ENCODE measurements around the gene RRAS. TPM values are rescaled to one million over a fixed set of nuclear protein-coding genes. Genes with fewer than 3 reads are reported as not detected.

The RRAS gene
- total and polyA plus RNA-seq, 4 donors: 4.1 to 18.5 (median 11.1) TPM

DNA sequence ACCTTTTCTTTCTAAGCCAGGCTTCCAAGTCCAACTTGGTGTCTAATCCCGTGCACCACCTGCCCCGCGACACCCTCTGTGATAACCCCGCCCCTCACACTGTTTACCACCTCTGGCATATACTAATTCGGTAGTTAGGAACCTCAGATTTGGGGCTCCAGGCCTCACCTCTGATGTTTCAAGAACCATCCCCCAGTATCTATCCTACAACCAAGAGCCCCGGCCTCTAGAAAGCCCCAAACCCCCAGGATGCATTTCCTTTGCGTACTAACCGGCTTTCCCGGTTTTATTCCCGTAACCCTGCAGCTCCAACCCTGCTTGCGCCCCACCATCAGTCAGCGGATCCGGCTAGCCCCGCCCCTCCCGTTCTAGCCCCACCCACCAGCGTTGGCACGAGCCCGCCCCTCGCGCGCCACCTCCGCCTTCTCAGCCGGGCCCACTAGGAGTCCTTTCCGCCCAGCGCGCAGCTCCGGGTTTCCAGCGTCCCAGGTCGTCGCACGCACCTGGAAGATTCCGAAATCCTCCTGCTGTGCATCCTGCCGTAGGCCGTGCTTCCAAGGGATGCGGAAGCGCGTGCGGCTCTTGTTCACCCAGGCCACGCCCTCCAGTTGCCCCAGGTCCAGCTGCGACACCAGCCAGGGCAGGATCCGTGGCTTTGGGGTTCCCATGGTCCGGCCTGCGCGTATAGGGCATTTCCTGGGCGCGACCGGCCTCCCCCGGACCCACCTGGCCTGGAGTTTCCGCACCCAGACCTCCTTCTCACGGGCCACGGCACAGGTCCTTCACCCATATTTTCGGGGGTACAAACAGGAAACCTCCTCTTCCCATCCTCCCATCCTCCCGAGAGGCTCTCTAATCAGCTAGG lies 24.5 kb upstream of the RRAS start:
- Histone ChIP-seq H3K27ac (ENCODE audit: low read depth in 1 of 2, low read length in 2 of 2) (peak overlapping the region; percentile 88 to 91), H3K9me3 (ENCODE audit: control insufficient read depth in 4 of 4, low read length in 3 of 4) (no peaks in the 10 kb centered on the region), H3K36me3 (ENCODE audit: control insufficient read depth in 4 of 4, insufficient read depth in 3 of 4, low read depth in 1 of 4, low read length in 3 of 4) (peaks cover 8 to 27% (median 8%) of the 10 kb centered on the region in 4 donors), H3K4me3 (ENCODE audit: low read depth in 1 of 3, low read length in 3 of 3) (peak overlapping the region; percentile 66 to 91 (median 91)), H3K9ac (ENCODE audit: low read depth in 1 of 2, low read length in 2 of 2) (peak overlapping the region; percentile 84 to 86), H3K4me1 (ENCODE audit: control insufficient read depth in 4 of 4, insufficient read depth in 4 of 4, low read length in 3 of 4) (peaks cover 7 to 35% (median 27%) of the 10 kb centered on the region in 4 donors), H3K27me3 (ENCODE audit: control insufficient read depth in 4 of 4, insufficient read depth in 4 of 4, low read length in 3 of 4) (no peaks in the 10 kb centered on the region)
- peak; percentile 98 for DNase-seq (ENCODE audit: low spot score)
- WGBS: under 1% methylated on average over 53 of the region's 53 CpGs
- TF ChIP-seq NR2F2 (IDR thresholded peaks at IDR 0.05) (no peak), YY1 (IDR thresholded peaks at IDR 0.05) (peak; percentile 53), HNF4A (conservative IDR thresholded peaks at IDR 0.05) (no peak), GABPA (IDR thresholded peaks at IDR 0.05 in 1 of 2, conservative IDR thresholded peaks at IDR 0.05 in 1 of 2) (peak in 1 of 2 donors; percentile 48), SP1 (IDR thresholded peaks at IDR 0.05) (peak; percentile 34)
- TF ChIP-seq, protein P1, sequence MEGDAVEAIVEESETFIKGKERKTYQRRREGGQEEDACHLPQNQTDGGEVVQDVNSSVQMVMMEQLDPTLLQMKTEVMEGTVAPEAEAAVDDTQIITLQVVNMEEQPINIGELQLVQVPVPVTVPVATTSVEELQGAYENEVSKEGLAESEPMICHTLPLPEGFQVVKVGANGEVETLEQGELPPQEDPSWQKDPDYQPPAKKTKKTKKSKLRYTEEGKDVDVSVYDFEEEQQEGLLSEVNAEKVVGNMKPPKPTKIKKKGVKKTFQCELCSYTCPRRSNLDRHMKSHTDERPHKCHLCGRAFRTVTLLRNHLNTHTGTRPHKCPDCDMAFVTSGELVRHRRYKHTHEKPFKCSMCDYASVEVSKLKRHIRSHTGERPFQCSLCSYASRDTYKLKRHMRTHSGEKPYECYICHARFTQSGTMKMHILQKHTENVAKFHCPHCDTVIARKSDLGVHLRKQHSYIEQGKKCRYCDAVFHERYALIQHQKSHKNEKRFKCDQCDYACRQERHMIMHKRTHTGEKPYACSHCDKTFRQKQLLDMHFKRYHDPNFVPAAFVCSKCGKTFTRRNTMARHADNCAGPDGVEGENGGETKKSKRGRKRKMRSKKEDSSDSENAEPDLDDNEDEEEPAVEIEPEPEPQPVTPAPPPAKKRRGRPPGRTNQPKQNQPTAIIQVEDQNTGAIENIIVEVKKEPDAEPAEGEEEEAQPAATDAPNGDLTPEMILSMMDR (IDR thresholded peaks at IDR 0.05; ENCODE audit: low read depth, low read length, missing input control): peak; percentile 29

DNA sequence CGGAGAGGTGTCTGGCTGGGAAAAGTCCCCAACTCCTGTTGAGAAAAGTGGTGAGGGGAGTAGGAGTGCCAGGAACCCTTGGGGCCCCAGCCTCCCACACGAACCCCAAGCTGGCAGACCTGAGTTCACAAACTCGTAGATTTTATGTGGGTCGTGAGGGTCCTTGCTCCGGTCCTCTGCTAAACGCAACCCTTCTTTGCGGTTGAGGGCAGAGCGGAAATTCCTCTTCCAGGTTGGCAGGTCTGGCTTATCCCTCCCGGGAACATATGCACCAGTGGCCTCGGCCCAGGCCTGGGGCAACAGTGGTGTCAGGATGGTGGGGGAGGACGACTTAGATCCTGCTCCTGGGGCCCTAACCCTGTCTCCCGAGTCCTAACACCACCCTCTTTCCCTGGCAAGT lies 23.3 kb upstream of the RRAS start:
- Histone ChIP-seq H3K36me3 (ENCODE audit: control insufficient read depth in 4 of 4, insufficient read depth in 3 of 4, low read depth in 1 of 4, low read length in 3 of 4) (peaks cover 10 to 37% (median 17%) of the 10 kb centered on the region in 4 donors), H3K4me3 (ENCODE audit: low read depth in 1 of 3, low read length in 3 of 3) (no peak overlapping the region), H3K27ac (ENCODE audit: low read depth in 1 of 2, low read length in 2 of 2) (no peak overlapping the region), H3K9ac (ENCODE audit: low read depth in 1 of 2, low read length in 2 of 2) (no peak overlapping the region), H3K4me1 (ENCODE audit: control insufficient read depth in 4 of 4, insufficient read depth in 4 of 4, low read length in 3 of 4) (peaks cover 7 to 35% (median 27%) of the 10 kb centered on the region in 4 donors), H3K27me3 (ENCODE audit: control insufficient read depth in 4 of 4, insufficient read depth in 4 of 4, low read length in 3 of 4) (no peaks in the 10 kb centered on the region), H3K9me3 (ENCODE audit: control insufficient read depth in 4 of 4, low read length in 3 of 4) (no peaks in the 10 kb centered on the region)
- WGBS: 94% methylated on average over 12 of the region's 12 CpGs
- DNase-seq (ENCODE audit: low spot score): no peak
- TF ChIP-seq, protein P2, sequence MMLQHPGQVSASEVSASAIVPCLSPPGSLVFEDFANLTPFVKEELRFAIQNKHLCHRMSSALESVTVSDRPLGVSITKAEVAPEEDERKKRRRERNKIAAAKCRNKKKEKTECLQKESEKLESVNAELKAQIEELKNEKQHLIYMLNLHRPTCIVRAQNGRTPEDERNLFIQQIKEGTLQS (IDR thresholded peaks at IDR 0.05): no peak
- TF ChIP-seq, protein P3, sequence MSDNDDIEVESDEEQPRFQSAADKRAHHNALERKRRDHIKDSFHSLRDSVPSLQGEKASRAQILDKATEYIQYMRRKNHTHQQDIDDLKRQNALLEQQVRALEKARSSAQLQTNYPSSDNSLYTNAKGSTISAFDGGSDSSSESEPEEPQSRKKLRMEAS (IDR thresholded peaks at IDR 0.05): no peak
- TF ChIP-seq SP1 (IDR thresholded peaks at IDR 0.05) (no peak), EGR1 (IDR thresholded peaks at IDR 0.05; ENCODE audit: low read depth in 2 of 2) (no peak), TAF1 (conservative IDR thresholded peaks at IDR 0.05) (no peak), FOXA2 (IDR thresholded peaks at IDR 0.05) (no peak), NR2F2 (IDR thresholded peaks at IDR 0.05) (no peak), RAD21 (IDR thresholded peaks at IDR 0.05) (no peak), FOXA1 (IDR thresholded peaks at IDR 0.05) (no peak), JUND (IDR thresholded peaks at IDR 0.05) (no peak), RXRA (IDR thresholded peaks at IDR 0.05) (no peak), GABPA (IDR thresholded peaks at IDR 0.05 in 1 of 2, conservative IDR thresholded peaks at IDR 0.05 in 1 of 2) (no peak), HNF4A (conservative IDR thresholded peaks at IDR 0.05) (no peak)
- TF ChIP-seq, protein P4, sequence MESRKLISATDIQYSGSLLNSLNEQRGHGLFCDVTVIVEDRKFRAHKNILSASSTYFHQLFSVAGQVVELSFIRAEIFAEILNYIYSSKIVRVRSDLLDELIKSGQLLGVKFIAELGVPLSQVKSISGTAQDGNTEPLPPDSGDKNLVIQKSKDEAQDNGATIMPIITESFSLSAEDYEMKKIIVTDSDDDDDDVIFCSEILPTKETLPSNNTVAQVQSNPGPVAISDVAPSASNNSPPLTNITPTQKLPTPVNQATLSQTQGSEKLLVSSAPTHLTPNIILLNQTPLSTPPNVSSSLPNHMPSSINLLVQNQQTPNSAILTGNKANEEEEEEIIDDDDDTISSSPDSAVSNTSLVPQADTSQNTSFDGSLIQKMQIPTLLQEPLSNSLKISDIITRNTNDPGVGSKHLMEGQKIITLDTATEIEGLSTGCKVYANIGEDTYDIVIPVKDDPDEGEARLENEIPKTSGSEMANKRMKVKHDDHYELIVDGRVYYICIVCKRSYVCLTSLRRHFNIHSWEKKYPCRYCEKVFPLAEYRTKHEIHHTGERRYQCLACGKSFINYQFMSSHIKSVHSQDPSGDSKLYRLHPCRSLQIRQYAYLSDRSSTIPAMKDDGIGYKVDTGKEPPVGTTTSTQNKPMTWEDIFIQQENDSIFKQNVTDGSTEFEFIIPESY (IDR thresholded peaks at IDR 0.05): no peak
- TF ChIP-seq, protein P1 (IDR thresholded peaks at IDR 0.05; ENCODE audit: low read depth, low read length, missing input control): no peak
- TF ChIP-seq, protein P5, sequence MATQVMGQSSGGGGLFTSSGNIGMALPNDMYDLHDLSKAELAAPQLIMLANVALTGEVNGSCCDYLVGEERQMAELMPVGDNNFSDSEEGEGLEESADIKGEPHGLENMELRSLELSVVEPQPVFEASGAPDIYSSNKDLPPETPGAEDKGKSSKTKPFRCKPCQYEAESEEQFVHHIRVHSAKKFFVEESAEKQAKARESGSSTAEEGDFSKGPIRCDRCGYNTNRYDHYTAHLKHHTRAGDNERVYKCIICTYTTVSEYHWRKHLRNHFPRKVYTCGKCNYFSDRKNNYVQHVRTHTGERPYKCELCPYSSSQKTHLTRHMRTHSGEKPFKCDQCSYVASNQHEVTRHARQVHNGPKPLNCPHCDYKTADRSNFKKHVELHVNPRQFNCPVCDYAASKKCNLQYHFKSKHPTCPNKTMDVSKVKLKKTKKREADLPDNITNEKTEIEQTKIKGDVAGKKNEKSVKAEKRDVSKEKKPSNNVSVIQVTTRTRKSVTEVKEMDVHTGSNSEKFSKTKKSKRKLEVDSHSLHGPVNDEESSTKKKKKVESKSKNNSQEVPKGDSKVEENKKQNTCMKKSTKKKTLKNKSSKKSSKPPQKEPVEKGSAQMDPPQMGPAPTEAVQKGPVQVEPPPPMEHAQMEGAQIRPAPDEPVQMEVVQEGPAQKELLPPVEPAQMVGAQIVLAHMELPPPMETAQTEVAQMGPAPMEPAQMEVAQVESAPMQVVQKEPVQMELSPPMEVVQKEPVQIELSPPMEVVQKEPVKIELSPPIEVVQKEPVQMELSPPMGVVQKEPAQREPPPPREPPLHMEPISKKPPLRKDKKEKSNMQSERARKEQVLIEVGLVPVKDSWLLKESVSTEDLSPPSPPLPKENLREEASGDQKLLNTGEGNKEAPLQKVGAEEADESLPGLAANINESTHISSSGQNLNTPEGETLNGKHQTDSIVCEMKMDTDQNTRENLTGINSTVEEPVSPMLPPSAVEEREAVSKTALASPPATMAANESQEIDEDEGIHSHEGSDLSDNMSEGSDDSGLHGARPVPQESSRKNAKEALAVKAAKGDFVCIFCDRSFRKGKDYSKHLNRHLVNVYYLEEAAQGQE (IDR thresholded peaks at IDR 0.05): no peak

Measured in liver (tissue), 9 donors.